CD14-positive monocyte (primary cell): ENCODE measurements around the gene IL21R. TPM values are rescaled to one million over a fixed set of nuclear protein-coding genes. Genes with fewer than 3 reads are reported as not detected.
A peak's percentile ranks its signal among the peaks of the same experiment; 100 is the strongest.

ENCODE experiments used
- DNase-seq, 3 donors: peaks; one replicate each; pipeline ENCODE4 v3.0.0-alpha.2; 2011 to 2022
- H2AFZ ChIP-seq: 2 replicates; pipeline ENCODE4 v1.6.0; 2012; ENCODE audit warnings: mild to moderate bottlenecking, low read depth, low read length, inconsistent platforms; ENCODE audit not compliant: insufficient read depth, poor library complexity, severe bottlenecking
- H3K27ac ChIP-seq, 2 donors: 1 replicate in 1 of 2; 2 replicates in 1 of 2; pipeline ENCODE4 v1.5.1; 2012 to 2013; ENCODE audit warnings: low read length in 2 of 2, control low read depth in 1 of 2, inconsistent platforms in 1 of 2, low read depth in 1 of 2, mild to moderate bottlenecking in 1 of 2
- H3K27me3 ChIP-seq, 2 donors: one replicate each; pipeline versions ENCODE4 v1.6.0 to v1.6.1; 2011 to 2013; ENCODE audit warnings: low read length in 2 of 2; ENCODE audit not compliant: control insufficient read depth in 2 of 2, insufficient read depth in 2 of 2
- H3K36me3 ChIP-seq, 2 donors: replicated peaks in 1 of 2; 1 replicate in 1 of 2; 2 replicates in 1 of 2; pipeline versions ENCODE4 v1.5.1 to v1.6.1; 2012 to 2013; ENCODE audit warnings: low read length in 2 of 2, control low read depth in 1 of 2, inconsistent platforms in 1 of 2, mild to moderate bottlenecking in 1 of 2; ENCODE audit not compliant: insufficient read depth in 2 of 2, control insufficient read depth in 1 of 2
- H3K4me1 ChIP-seq, 2 donors: 1 replicate in 1 of 2; 2 replicates in 1 of 2; pipeline versions ENCODE4 v1.5.1 to v1.6.1; 2012 to 2013; ENCODE audit warnings: low read length in 2 of 2, control low read depth in 1 of 2, inconsistent platforms in 1 of 2, mild to moderate bottlenecking in 1 of 2, moderate library complexity in 1 of 2; ENCODE audit not compliant: insufficient read depth in 2 of 2, control insufficient read depth in 1 of 2
- H3K4me2 ChIP-seq: replicated peaks from 2 replicates; pipeline ENCODE3; 2012; ENCODE audit warnings: low read length, moderate library complexity, mild to moderate bottlenecking; ENCODE audit not compliant: poor library complexity, severe bottlenecking; ENCODE audit errors: extremely low read depth
- H3K4me3 ChIP-seq, 3 experiments: fragments of 200-600 bp in 1 of 3; sonication (generic) in 1 of 3; replicated peaks in 1 of 3; 1 replicate in 2 of 3; 2 replicates in 1 of 3; pipeline ENCODE4 v1.5.1; 2011 to 2013; ENCODE audit warnings: low read length in 3 of 3, mild to moderate bottlenecking in 3 of 3, control low read depth in 2 of 3, low read depth in 2 of 3, inconsistent platforms in 1 of 3, moderate library complexity in 1 of 3
- H3K79me2 ChIP-seq: 2 replicates; pipeline ENCODE4 v1.6.0; 2012; ENCODE audit warnings: mild to moderate bottlenecking, control low read depth, inconsistent platforms, low read length, moderate library complexity; ENCODE audit not compliant: insufficient read depth
- H3K9ac ChIP-seq: 2 replicates; pipeline ENCODE4 v1.6.0; 2017; ENCODE audit warnings: low read length, mild to moderate bottlenecking; ENCODE audit not compliant: insufficient read depth, poor library complexity, severe bottlenecking
- H3K9me3 ChIP-seq, 2 donors: replicated peaks in 1 of 2; 1 replicate in 1 of 2; 2 replicates in 1 of 2; pipeline versions ENCODE4 v1.5.1 to v1.6.1; 2012 to 2013; ENCODE audit warnings: low read length in 2 of 2, control low read depth in 1 of 2; ENCODE audit not compliant: control insufficient read depth in 1 of 2, insufficient read depth in 1 of 2
- H4K20me1 ChIP-seq: 2 replicates; pipeline ENCODE4 v1.6.0; 2012; ENCODE audit warnings: mild to moderate bottlenecking, low read length, control low read depth, moderate library complexity; ENCODE audit not compliant: insufficient read depth
- H3K27ac Mint-ChIP-seq, 7 donors: one replicate each; pipeline ENCODE4 v1.8.0; 2020; ENCODE audit warnings: mild to moderate bottlenecking in 7 of 7, mixed read lengths in 7 of 7, moderate library complexity in 6 of 7, inconsistent platforms in 2 of 7
- H3K27me3 Mint-ChIP-seq, 3 donors: one replicate each; pipeline ENCODE4 v1.8.0; 2021 to 2022; ENCODE audit warnings: low read depth in 3 of 3, mild to moderate bottlenecking in 3 of 3, mixed read lengths in 3 of 3, moderate library complexity in 3 of 3, inconsistent platforms in 1 of 3
- H3K36me3 Mint-ChIP-seq, 2 donors: one replicate each; pipeline ENCODE4 v1.8.0; 2020; ENCODE audit warnings: mixed read lengths in 2 of 2, inconsistent platforms in 1 of 2, mild to moderate bottlenecking in 1 of 2
- H3K4me1 Mint-ChIP-seq: one replicate; pipeline ENCODE4 v1.8.0; 2020; ENCODE audit warnings: mild to moderate bottlenecking, mixed read lengths
- H3K4me3 Mint-ChIP-seq, 2 donors: one replicate each; pipeline ENCODE4 v1.8.0; 2020; ENCODE audit warnings: mild to moderate bottlenecking in 2 of 2, mixed read lengths in 2 of 2, moderate library complexity in 1 of 2
- H3K9me3 Mint-ChIP-seq, 7 donors: one replicate each; pipeline ENCODE4 v1.8.0; 2020 to 2022; ENCODE audit warnings: mixed read lengths in 7 of 7, mild to moderate bottlenecking in 6 of 7, moderate library complexity in 6 of 7, inconsistent platforms in 2 of 7
- CTCF ChIP-seq: fragments of 200-600 bp; IDR thresholded peaks from one replicate; pipeline ENCODE4 v1.8.0; 2022; ENCODE audit warnings: antibody characterized with exemption, mild to moderate bottlenecking
- WGBS: methylation state at CpG from one replicate; pipeline ENCODE4 v1.1.5; 2013; ENCODE audit warnings: missing lambda C conversion rate; ENCODE audit not compliant: insufficient coverage; 5-methylcytosine and 5-hydroxymethylcytosine counted together
- intact Hi-C, 2 donors: fragments of 100-400 bp; cut with micrococcal nuclease; formaldehyde crosslinking; loops; one replicate each; pipeline versions ENCODE4 v1.15.0 to v1.15.1; 2023
- polyA plus RNA-seq, 3 donors: library from polyadenylated mRNA; depleted of rRNA in 1 of 3; unstranded in 2 of 3; stranded (reverse) in 1 of 3; fragments of 300-500 nt in 2 of 3; fragments of >200 nt in 1 of 3; fragmentation: Illumina TruSeq in 2 of 3; gene quantifications; 1 replicate in 2 of 3; 2 replicates in 1 of 3; pipeline ENCODE4 v1.2.3, GENCODE V29; 2012 to 2021

Gene IL21R
- polyA plus RNA-seq, 3 donors, result 1.0 to 1.7 (median 1.4) TPM

- Histone ChIP-seq H3K4me3 (no peak overlapping the region), H3K4me1 (no peaks in the 10 kb centered on the region), H3K9ac (no peak overlapping the region), H3K27ac (no peak overlapping the region), H3K36me3 (peaks cover 97 to 100% of the 10 kb centered on the region in 2 donors), H3K79me2 (no peaks in the 10 kb centered on the region), H4K20me1 (no peaks in the 10 kb centered on the region), H3K9me3 (no peaks in the 10 kb centered on the region), H3K4me2 (no peak overlapping the region), H3K27me3 (no peaks in the 10 kb centered on the region), H2AFZ (no peak overlapping the region)
- intact Hi-C loops, result no loop called here
- H3K4me1 Mint-ChIP-seq, result no peaks in the 10 kb centered on the region
- H3K27me3 Mint-ChIP-seq, result peaks cover 0 to 2% (median 0%) of the 10 kb centered on the region in 3 donors
- 96% methylated on average over 9 of the region's 9 CpGs for WGBS
- H3K36me3 Mint-ChIP-seq, result peaks cover 94 to 100% of the 10 kb centered on the region in 2 donors
- H3K27ac Mint-ChIP-seq, result peak overlapping the region in 1 of 7 donors; percentile 2
- H3K4me3 Mint-ChIP-seq, result no peak overlapping the region
- DNase-seq, result no peak
- H3K9me3 Mint-ChIP-seq, result peaks cover 0 to 2% (median 0%) of the 10 kb centered on the region in 7 donors
- no peak for TF ChIP-seq CTCF
Observed at GRCh38 chr16:27485126-27485525, 83.2 kb downstream of the IL21R start.

GRCh38 chr16:27485811-27486210 lies 83.8 kb downstream of the IL21R start:
- no peak overlapping the region for H3K27ac Mint-ChIP-seq
- H3K9ac ChIP-seq, result no peak overlapping the region
- H3K27me3 ChIP-seq, result no peaks in the 10 kb centered on the region
- no peak overlapping the region for H3K4me3 Mint-ChIP-seq
- H3K27me3 Mint-ChIP-seq, result no peaks in the 10 kb centered on the region
- H3K9me3 Mint-ChIP-seq, result peaks cover 0 to 2% (median 0%) of the 10 kb centered on the region in 7 donors
- TF ChIP-seq CTCF, result no peak
- H3K27ac ChIP-seq, result no peak overlapping the region
- intact Hi-C loops, result no loop called here
- no peak overlapping the region for H3K4me3 ChIP-seq
- 96% methylated on average over 6 of the region's 11 CpGs for WGBS
- no peaks in the 10 kb centered on the region for H3K4me1 Mint-ChIP-seq
- H4K20me1 ChIP-seq, result no peaks in the 10 kb centered on the region
- H3K79me2 ChIP-seq, result no peaks in the 10 kb centered on the region
- no peaks in the 10 kb centered on the region for H3K9me3 ChIP-seq
- H3K36me3 ChIP-seq, result peaks cover 97 to 100% of the 10 kb centered on the region in 2 donors
- no peak overlapping the region for H2AFZ ChIP-seq
- no peak overlapping the region for H3K4me2 ChIP-seq
- no peak for DNase-seq
- H3K36me3 Mint-ChIP-seq, result peaks cover 89 to 100% of the 10 kb centered on the region in 2 donors
- no peaks in the 10 kb centered on the region for H3K4me1 ChIP-seq
